Measurements from ENCODE around the gene HSD11B1L.

- TF ChIP-seq CTCF (IDR thresholded peaks at IDR 0.05; ENCODE audit: extremely low read depth in 1 of 2, insufficient read depth in 1 of 2, low read depth in 1 of 2, low read length in 2 of 2), result peak; percentile 99 to 100
- TF ChIP-seq POLR2A (IDR thresholded peaks at IDR 0.05; ENCODE audit: low read depth, low read length), result peak; percentile 98
- peak; percentile 99 for TF ChIP-seq POLR2AphosphoS5 (IDR thresholded peaks at IDR 0.05; ENCODE audit: insufficient read depth, low read depth, low read length)
- TF ChIP-seq EZH2 (IDR thresholded peaks at IDR 0.05; ENCODE audit: borderline replicate concordance, low read depth, low read length, severe bottlenecking), result no peak
- TF ChIP-seq MYC (IDR thresholded peaks at IDR 0.05; ENCODE audit: low read depth, low read length), result peak; percentile 71
- TF ChIP-seq MAX (IDR thresholded peaks at IDR 0.05; ENCODE audit: insufficient read depth, insufficient read length), result peak; percentile 35
- TF ChIP-seq JUN (IDR thresholded peaks at IDR 0.05; ENCODE audit: borderline replicate concordance, insufficient read depth, insufficient read length, low read depth), result no peak
- TF ChIP-seq GATA2 (IDR thresholded peaks at IDR 0.05; ENCODE audit: insufficient read depth, insufficient read length, low read depth, low read length), result no peak
Observed at GRCh38 chr19:5690125-5690954, 9.5 kb downstream of the HSD11B1L start, which contains the start of gene RPL36.

All from endothelial cell of umbilical vein (primary cell).